ENCODE measurements around the gene SYT12. TPM values are rescaled to one million over a fixed set of nuclear protein-coding genes. Genes with fewer than 3 reads are reported as not detected.

SYT12 gene
- total RNA-seq, 1 donor from 2014 or later, result 0.08 TPM

DNA sequence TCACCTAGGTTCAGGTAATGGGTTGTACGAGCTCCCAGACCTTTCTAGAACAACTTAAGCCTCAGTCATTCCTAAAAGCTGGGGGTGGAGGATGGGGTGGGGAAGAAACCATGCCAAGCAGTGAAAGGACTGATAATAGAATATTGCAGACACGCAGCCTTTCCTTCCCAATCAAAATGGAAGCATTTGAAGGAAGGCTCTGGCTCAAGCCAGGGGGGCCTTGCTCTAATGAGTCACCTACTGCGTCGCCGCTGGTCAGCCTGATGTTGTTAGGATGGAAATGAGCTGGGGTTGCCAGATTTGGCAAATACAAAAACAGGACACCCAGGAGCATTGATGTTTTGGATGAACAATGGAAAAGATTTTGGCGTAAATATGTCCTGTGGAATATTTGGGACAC, 6.2 kb downstream of the SYT12 start:
- TF ChIP-seq, protein P1, sequence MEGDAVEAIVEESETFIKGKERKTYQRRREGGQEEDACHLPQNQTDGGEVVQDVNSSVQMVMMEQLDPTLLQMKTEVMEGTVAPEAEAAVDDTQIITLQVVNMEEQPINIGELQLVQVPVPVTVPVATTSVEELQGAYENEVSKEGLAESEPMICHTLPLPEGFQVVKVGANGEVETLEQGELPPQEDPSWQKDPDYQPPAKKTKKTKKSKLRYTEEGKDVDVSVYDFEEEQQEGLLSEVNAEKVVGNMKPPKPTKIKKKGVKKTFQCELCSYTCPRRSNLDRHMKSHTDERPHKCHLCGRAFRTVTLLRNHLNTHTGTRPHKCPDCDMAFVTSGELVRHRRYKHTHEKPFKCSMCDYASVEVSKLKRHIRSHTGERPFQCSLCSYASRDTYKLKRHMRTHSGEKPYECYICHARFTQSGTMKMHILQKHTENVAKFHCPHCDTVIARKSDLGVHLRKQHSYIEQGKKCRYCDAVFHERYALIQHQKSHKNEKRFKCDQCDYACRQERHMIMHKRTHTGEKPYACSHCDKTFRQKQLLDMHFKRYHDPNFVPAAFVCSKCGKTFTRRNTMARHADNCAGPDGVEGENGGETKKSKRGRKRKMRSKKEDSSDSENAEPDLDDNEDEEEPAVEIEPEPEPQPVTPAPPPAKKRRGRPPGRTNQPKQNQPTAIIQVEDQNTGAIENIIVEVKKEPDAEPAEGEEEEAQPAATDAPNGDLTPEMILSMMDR (IDR thresholded peaks at IDR 0.05; ENCODE audit: insufficient read depth, low read length, poor library complexity, severe bottlenecking), result no peak
- Histone ChIP-seq H3K4me3 (ENCODE audit: low read depth, low read length) (no peak overlapping the region), H3K36me3 (ENCODE audit: control insufficient read depth, insufficient read depth, low read length) (no peaks in the 10 kb centered on the region), H3K27me3 (ENCODE audit: control insufficient read depth, insufficient read depth, low read length) (no peaks in the 10 kb centered on the region)
- DNase-seq (ENCODE audit: low read depth), result no peak

DNA sequence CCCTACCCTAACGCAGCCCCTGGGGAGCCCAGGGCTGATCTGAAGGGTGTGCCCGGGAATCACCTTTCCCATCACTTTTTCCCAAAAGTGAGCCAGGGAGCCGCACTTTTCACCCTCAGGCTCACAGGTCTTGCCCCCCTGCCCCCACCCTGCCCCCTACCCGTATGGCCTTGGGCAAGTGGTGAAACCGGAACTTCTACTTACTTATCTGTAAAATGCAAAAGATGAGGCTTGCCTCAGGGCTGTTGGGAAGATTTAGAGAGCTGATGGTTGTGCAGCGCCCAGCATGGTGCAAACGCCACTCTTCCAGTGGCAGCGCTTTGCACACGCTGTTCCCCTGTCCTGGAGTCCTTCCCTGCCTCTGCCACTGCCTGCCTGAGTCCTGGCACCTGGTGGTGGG, 8.0 kb downstream of the SYT12 start:
- Histone ChIP-seq H3K27me3 (ENCODE audit: control insufficient read depth, insufficient read depth, low read length) (no peaks in the 10 kb centered on the region), H3K36me3 (ENCODE audit: control insufficient read depth, insufficient read depth, low read length) (no peaks in the 10 kb centered on the region), H3K4me3 (ENCODE audit: low read depth, low read length) (no peak overlapping the region)
- TF ChIP-seq, protein P1 (IDR thresholded peaks at IDR 0.05; ENCODE audit: insufficient read depth, low read length, poor library complexity, severe bottlenecking), result no peak
- DNase-seq (ENCODE audit: low read depth), result no peak

DNA sequence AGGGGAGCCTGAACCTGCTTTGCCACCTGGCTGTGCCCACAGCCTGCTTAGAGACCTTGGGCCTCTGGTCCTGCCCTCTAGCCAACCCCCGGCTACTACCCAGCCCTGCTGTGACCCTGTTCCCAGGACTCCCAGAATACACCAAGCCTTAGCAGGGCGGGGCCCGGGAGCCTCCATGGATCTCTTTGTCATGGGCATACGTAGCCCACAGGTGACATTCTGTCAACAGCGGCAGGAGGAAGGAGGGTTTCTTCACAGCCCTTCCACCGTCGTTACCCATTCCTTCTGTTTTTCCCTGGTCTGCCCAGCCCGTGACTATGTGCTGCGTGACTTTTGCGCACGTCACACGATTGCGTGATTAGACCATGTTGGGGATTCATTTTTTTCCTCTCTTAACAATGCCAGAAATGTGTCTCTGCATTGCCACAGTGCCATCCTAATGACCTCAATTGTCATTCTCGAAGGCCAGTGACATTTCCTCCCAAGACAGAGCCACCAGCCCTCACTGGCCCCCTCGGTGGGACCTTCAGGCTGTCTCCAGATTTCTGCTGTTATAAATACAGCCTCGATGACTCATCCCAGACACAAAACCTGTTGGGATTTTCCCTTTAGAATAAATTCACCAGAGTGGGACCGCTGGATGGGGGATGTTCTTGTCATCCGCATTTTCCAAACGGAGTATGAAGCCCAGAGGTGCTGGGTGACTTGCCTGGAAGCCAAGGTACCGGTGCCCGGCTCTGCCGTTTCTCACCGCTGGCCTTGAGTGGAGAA, 9.0 kb downstream of the SYT12 start:
- no peaks in the 10 kb centered on the region for H3K36me3 ChIP-seq (ENCODE audit: control insufficient read depth, insufficient read depth, low read length)
- no peaks in the 10 kb centered on the region for H3K27me3 ChIP-seq (ENCODE audit: control insufficient read depth, insufficient read depth, low read length)
- H3K4me3 ChIP-seq (ENCODE audit: low read depth, low read length), result no peak overlapping the region
- DNase-seq (ENCODE audit: low read depth), result no peak
- TF ChIP-seq, protein P1 (IDR thresholded peaks at IDR 0.05; ENCODE audit: insufficient read depth, low read length, poor library complexity, severe bottlenecking), result no peak

DNA sequence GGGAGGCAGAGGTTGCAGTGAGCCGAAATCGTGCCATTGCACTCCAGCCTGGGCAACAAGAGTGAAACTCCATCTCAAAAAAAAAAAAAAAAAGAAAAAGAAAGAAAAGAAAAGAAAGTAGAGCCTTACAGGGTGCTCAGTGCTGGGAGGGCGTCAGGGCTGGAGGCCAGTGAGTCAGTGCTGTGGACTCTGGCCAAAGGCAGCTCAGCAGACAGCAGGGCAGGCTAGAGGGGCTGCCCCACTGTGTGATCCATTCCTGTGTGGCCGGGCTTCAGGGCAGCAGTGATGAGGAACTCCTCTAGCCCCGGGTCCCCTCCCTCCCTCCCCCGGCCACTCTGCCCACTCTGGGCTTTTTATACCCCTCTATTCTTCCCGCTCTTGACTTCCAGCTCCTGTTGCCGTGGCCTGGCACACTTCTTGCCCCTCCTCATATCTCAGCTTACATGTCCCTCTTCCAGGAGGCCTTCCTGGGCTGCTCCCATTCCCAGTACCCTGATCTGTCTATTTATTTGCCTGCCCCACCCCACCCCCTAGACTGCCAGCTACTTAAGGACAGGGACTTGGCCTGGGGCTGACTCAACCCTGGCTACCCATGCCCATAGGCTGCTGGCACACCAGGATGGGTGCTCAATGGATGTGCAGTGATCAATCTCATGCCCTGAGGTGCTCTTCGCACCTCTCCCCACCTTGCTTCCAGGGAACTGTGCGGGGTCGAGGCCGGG, 10.1 kb downstream of the SYT12 start:
- TF ChIP-seq, protein P1 (IDR thresholded peaks at IDR 0.05; ENCODE audit: insufficient read depth, low read length, poor library complexity, severe bottlenecking), result no peak
- no peak overlapping the region for H3K4me3 ChIP-seq (ENCODE audit: low read depth, low read length)
- no peaks in the 10 kb centered on the region for H3K27me3 ChIP-seq (ENCODE audit: control insufficient read depth, insufficient read depth, low read length)
- peak; percentile 79 for DNase-seq (ENCODE audit: low read depth)
- H3K36me3 ChIP-seq (ENCODE audit: control insufficient read depth, insufficient read depth, low read length), result no peaks in the 10 kb centered on the region

DNA sequence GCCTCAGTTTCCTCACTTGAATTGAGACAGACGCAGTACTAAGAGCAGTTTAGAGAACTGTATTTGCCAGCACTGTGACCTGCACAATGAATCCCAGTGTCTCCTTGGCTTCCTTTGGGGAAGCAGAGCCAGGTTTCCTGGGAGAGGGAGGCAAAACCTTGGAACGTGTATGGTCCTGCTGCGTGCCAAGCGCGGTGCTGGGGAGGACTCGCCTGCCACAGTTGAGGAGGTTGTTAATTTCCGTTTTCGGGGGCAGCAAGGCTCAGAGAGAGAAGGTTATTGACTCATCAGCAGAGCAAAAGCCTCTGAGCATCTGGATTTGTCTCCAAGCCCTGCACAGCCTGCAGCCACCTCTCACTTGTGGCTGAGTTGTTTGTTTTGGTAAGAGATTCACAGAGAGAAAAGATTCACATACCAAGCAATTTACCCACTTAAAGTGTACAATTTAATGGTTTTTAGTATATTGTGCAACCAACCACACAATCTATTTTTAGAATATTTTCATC, 10.8 kb downstream of the SYT12 start:
- TF ChIP-seq, protein P1 (IDR thresholded peaks at IDR 0.05; ENCODE audit: insufficient read depth, low read length, poor library complexity, severe bottlenecking), result no peak
- Histone ChIP-seq H3K4me3 (ENCODE audit: low read depth, low read length) (no peak overlapping the region), H3K36me3 (ENCODE audit: control insufficient read depth, insufficient read depth, low read length) (no peaks in the 10 kb centered on the region), H3K27me3 (ENCODE audit: control insufficient read depth, insufficient read depth, low read length) (no peaks in the 10 kb centered on the region)
- DNase-seq (ENCODE audit: low read depth), result peak; percentile 93

Data from kidney epithelial cell (primary cell).